Trophoblast cell (in vitro differentiated cells and primary cell): Measurements from ENCODE around the gene ASF1B.

Source experiments
- DNase-seq, 2 donors: peaks; one replicate each; pipeline ENCODE4 v3.0.0-alpha.2; 2016
- H2AFZ ChIP-seq: 2 replicates; pipeline ENCODE4 v1.6.1; 2013; ENCODE audit warnings: low read length, moderate library complexity, mild to moderate bottlenecking; ENCODE audit not compliant: insufficient read depth, poor library complexity
- H2AK5ac ChIP-seq: 2 replicates; pipeline ENCODE4 v1.6.1; 2013; ENCODE audit warnings: mild to moderate bottlenecking, low read length
- H2BK120ac ChIP-seq: 2 replicates; pipeline ENCODE4 v1.6.1; 2013; ENCODE audit warnings: low read length, mild to moderate bottlenecking, moderate library complexity; ENCODE audit not compliant: insufficient read depth, poor library complexity
- H2BK12ac ChIP-seq: 2 replicates; pipeline ENCODE4 v1.6.1; 2013; ENCODE audit warnings: mild to moderate bottlenecking, low read length, moderate library complexity
- H2BK5ac ChIP-seq: 2 replicates; pipeline ENCODE4 v1.6.1; 2013; ENCODE audit warnings: low read length, low read depth, moderate library complexity, mild to moderate bottlenecking; ENCODE audit not compliant: poor library complexity
- H3K14ac ChIP-seq: 2 replicates; pipeline ENCODE4 v1.6.1; 2013; ENCODE audit warnings: mild to moderate bottlenecking, low read length
- H3K18ac ChIP-seq: 2 replicates; pipeline ENCODE4 v1.6.1; 2013; ENCODE audit warnings: mild to moderate bottlenecking, low read length
- H3K23ac ChIP-seq: 2 replicates; pipeline ENCODE4 v1.6.1; 2013; ENCODE audit warnings: low read length
- H3K27ac ChIP-seq: 2 replicates; pipeline ENCODE4 v1.5.1; 2013; ENCODE audit warnings: low read depth, mild to moderate bottlenecking, inconsistent platforms, low read length, moderate library complexity
- H3K27me3 ChIP-seq: 2 replicates; pipeline ENCODE4 v1.6.1; 2013; ENCODE audit warnings: inconsistent platforms, mild to moderate bottlenecking, low read length, moderate library complexity; ENCODE audit not compliant: insufficient read depth
- H3K36me3 ChIP-seq, 2 experiments: 1 replicate in 1 of 2; 2 replicates in 1 of 2; pipeline ENCODE4 v1.6.1; 2013; ENCODE audit warnings: low read length in 2 of 2, mild to moderate bottlenecking in 2 of 2, moderate library complexity in 1 of 2; ENCODE audit not compliant: insufficient read depth in 2 of 2, control insufficient read depth in 1 of 2
- H3K4ac ChIP-seq: 2 replicates; pipeline ENCODE4 v1.6.1; 2013; ENCODE audit warnings: low read depth, mild to moderate bottlenecking, low read length, moderate library complexity
- H3K4me1 ChIP-seq, 2 experiments: 1 replicate in 1 of 2; 2 replicates in 1 of 2; pipeline ENCODE4 v1.6.1; 2013; ENCODE audit warnings: low read length in 2 of 2, mild to moderate bottlenecking in 2 of 2, moderate library complexity in 1 of 2; ENCODE audit not compliant: insufficient read depth in 2 of 2, control insufficient read depth in 1 of 2
- H3K4me2 ChIP-seq: 2 replicates; pipeline ENCODE4 v1.6.1; 2013; ENCODE audit warnings: inconsistent platforms, mild to moderate bottlenecking, low read length, moderate library complexity
- H3K4me3 ChIP-seq: 2 replicates; pipeline ENCODE4 v1.5.1; 2013; ENCODE audit warnings: mild to moderate bottlenecking, low read depth, low read length, inconsistent platforms
- H3K79me1 ChIP-seq: one replicate; pipeline ENCODE4 v1.6.1; 2013; ENCODE audit warnings: low read length
- H3K79me2 ChIP-seq: 2 replicates; pipeline ENCODE4 v1.6.1; 2013; ENCODE audit warnings: low read length, mild to moderate bottlenecking; ENCODE audit not compliant: control insufficient read depth, insufficient read depth, poor library complexity
- H3K9ac ChIP-seq: 2 replicates; pipeline ENCODE4 v1.6.1; 2013; ENCODE audit warnings: mild to moderate bottlenecking, low read length
- H3K9me3 ChIP-seq: 2 replicates; pipeline ENCODE4 v1.6.1; 2013; ENCODE audit warnings: low read depth, mild to moderate bottlenecking, control low read depth, inconsistent platforms, low read length; ENCODE audit not compliant: insufficient read depth
- H4K12ac ChIP-seq: 2 replicates; pipeline ENCODE4 v1.6.1; 2013; ENCODE audit warnings: low read depth, mild to moderate bottlenecking, low read length, moderate library complexity
- H4K8ac ChIP-seq: 2 replicates; pipeline ENCODE4 v1.6.1; 2013; ENCODE audit warnings: low read depth, mild to moderate bottlenecking, low read length, moderate library complexity
- H4K91ac ChIP-seq: one replicate; pipeline ENCODE4 v1.6.1; 2013; ENCODE audit warnings: low read depth, mild to moderate bottlenecking, low read length, moderate library complexity
- WGBS: extraction: QIAGEN DNeasy Blood & Tissue Kit; methylation state at CpG from one replicate; pipeline ENCODE4 v1.1.7; 2013; ENCODE audit warnings: missing lambda C conversion rate; ENCODE audit not compliant: insufficient read length, insufficient coverage; ENCODE audit errors: extremely low coverage; 5-methylcytosine and 5-hydroxymethylcytosine counted together

ASF1B gene

DNA sequence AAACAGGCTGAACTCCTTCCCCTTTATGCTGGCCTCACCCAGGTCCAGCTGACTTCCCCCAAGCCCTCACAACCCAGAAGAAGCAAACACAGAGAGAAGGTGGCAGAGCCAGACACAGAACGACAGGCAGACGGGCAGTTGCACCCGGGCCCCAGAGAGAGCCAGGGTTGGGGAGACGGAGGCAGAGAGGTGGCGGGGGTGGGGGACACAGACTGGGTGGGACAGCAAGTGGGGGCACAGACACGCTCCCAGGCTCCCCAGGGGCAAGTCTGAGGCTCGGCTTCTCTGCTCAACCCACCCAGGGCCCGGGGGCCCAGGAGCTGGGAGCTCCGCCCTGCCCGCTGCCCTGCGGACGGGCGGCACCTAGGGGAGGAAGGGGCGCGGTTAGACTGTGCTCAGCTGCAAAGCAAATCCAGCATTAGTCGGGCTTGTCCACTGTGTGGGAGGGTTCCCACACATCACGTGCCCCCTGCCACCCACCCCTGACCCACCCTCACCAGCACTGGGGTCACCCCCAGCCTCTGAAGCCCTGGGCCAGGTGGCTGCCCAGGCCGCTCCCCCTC is 31.3 kb upstream of the ASF1B start:
- Histone ChIP-seq H2BK5ac (no peak overlapping the region), H3K27ac (no peak overlapping the region), H3K79me2 (no peaks in the 10 kb centered on the region), H3K36me3 (peaks cover 7 to 13% of the 10 kb centered on the region in 2 experiments), H4K8ac (no peak overlapping the region), H2AFZ (no peak overlapping the region), H3K4me1 (no peaks in the 10 kb centered on the region), H3K4ac (no peak overlapping the region), H3K4me3 (no peak overlapping the region), H4K12ac (no peak overlapping the region), H2AK5ac (no peak overlapping the region), H2BK12ac (no peak overlapping the region), H3K4me2 (no peak overlapping the region), H3K79me1 (no peaks in the 10 kb centered on the region), H3K14ac (no peak overlapping the region), H3K9ac (no peak overlapping the region), H3K9me3 (peaks cover under 1% of the 10 kb centered on the region), H4K91ac (no peak overlapping the region), H3K18ac (no peak overlapping the region), H3K27me3 (no peaks in the 10 kb centered on the region), H3K23ac (no peak overlapping the region), H2BK120ac (no peak overlapping the region)
- DNase-seq: no peak
- WGBS: no CpG with 5 or more reads among the region's 18 CpGs

GRCh38 chr19:14166999-14167575 is 30.7 kb upstream of the ASF1B start:
- H3K36me3 ChIP-seq: peaks cover 7 to 14% of the 10 kb centered on the region in 2 experiments
- no peak overlapping the region for H2BK5ac ChIP-seq
- no peak overlapping the region for H2AK5ac ChIP-seq
- no peak overlapping the region for H3K18ac ChIP-seq
- DNase-seq: no peak
- no peaks in the 10 kb centered on the region for H3K79me2 ChIP-seq
- no peak overlapping the region for H2BK12ac ChIP-seq
- no peak overlapping the region for H3K9ac ChIP-seq
- no peak overlapping the region for H4K8ac ChIP-seq
- no peak overlapping the region for H3K27ac ChIP-seq
- no peak overlapping the region for H2AFZ ChIP-seq
- no peak overlapping the region for H2BK120ac ChIP-seq
- H3K27me3 ChIP-seq: no peaks in the 10 kb centered on the region
- H4K91ac ChIP-seq: no peak overlapping the region
- H3K23ac ChIP-seq: no peak overlapping the region
- no peak overlapping the region for H3K14ac ChIP-seq
- H3K4ac ChIP-seq: no peak overlapping the region
- no peaks in the 10 kb centered on the region for H3K4me1 ChIP-seq
- H4K12ac ChIP-seq: no peak overlapping the region
- no CpG with 5 or more reads among the region's 12 CpGs for WGBS
- no peaks in the 10 kb centered on the region for H3K79me1 ChIP-seq
- H3K4me3 ChIP-seq: no peak overlapping the region
- H3K9me3 ChIP-seq: peaks cover 3% of the 10 kb centered on the region
- H3K4me2 ChIP-seq: no peak overlapping the region

GRCh38 chr19:14165990-14166830 is 29.8 kb upstream of the ASF1B start:
- no peak overlapping the region for H2AK5ac ChIP-seq
- H2AFZ ChIP-seq: no peak overlapping the region
- WGBS: no CpG with 5 or more reads among the region's 20 CpGs
- H2BK12ac ChIP-seq: no peak overlapping the region
- H3K79me2 ChIP-seq: no peaks in the 10 kb centered on the region
- no peak overlapping the region for H3K18ac ChIP-seq
- no peaks in the 10 kb centered on the region for H3K79me1 ChIP-seq
- no peak overlapping the region for H3K14ac ChIP-seq
- DNase-seq: no peak
- H3K36me3 ChIP-seq: peaks cover 7 to 14% of the 10 kb centered on the region in 2 experiments
- H3K4me2 ChIP-seq: no peak overlapping the region
- no peak overlapping the region for H2BK5ac ChIP-seq
- peaks cover 3% of the 10 kb centered on the region for H3K9me3 ChIP-seq
- H3K4me1 ChIP-seq: no peaks in the 10 kb centered on the region
- H3K27me3 ChIP-seq: no peaks in the 10 kb centered on the region
- no peak overlapping the region for H4K8ac ChIP-seq
- no peak overlapping the region for H3K9ac ChIP-seq
- H4K12ac ChIP-seq: no peak overlapping the region
- no peak overlapping the region for H3K4me3 ChIP-seq
- H3K23ac ChIP-seq: no peak overlapping the region
- H4K91ac ChIP-seq: no peak overlapping the region
- no peak overlapping the region for H3K4ac ChIP-seq
- H2BK120ac ChIP-seq: no peak overlapping the region
- H3K27ac ChIP-seq: no peak overlapping the region

DNA sequence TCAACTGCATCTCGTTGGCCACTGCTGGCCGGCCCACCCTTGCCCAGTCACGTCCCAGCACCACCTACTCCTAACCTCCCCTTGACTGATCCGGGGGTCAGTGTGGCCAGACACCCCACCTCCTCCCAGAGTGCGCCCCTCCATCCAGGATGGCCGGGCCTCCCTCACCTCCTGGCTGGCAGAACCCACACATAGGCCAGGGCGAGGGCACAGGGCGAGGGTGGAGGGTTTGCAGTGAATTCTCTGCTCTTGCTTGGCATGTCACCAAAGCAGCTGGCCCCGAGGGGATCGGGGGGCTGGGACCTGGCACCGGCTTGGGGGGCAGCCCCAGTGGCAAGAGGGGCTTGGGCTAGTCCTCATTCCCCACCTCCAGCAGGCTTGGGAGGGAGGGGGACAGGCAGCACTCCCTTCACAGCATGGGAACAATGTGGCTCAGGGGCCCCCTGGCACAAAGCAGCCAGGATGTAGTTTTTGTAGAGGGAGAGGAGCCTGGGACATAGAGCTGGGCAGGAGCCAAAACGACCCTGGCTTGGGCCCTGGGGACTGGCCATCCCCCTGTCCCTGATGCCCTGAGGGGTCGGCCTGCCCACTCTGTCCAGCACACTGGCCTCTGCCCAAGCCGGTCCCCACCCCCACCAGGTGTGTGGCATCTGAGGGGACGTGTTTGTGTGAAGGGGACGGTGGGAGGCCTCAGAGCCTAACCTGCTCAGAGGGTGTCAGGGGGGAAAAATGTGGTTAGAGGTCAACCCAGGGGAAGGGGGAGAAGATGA is 28.5 kb upstream of the ASF1B start:
- no CpG with 5 or more reads among the region's 16 CpGs for WGBS
- H2BK120ac ChIP-seq: no peak overlapping the region
- no peaks in the 10 kb centered on the region for H3K27me3 ChIP-seq
- no peak overlapping the region for H2BK12ac ChIP-seq
- H3K4me1 ChIP-seq: no peaks in the 10 kb centered on the region
- H3K36me3 ChIP-seq: peaks cover 4 to 7% of the 10 kb centered on the region in 2 experiments
- H3K79me1 ChIP-seq: no peaks in the 10 kb centered on the region
- H4K12ac ChIP-seq: no peak overlapping the region
- H2BK5ac ChIP-seq: no peak overlapping the region
- H3K18ac ChIP-seq: no peak overlapping the region
- DNase-seq: no peak
- no peak overlapping the region for H4K8ac ChIP-seq
- H3K4ac ChIP-seq: no peak overlapping the region
- H3K23ac ChIP-seq: no peak overlapping the region
- no peak overlapping the region for H4K91ac ChIP-seq
- peaks cover 3% of the 10 kb centered on the region for H3K9me3 ChIP-seq
- no peak overlapping the region for H3K27ac ChIP-seq
- H3K9ac ChIP-seq: no peak overlapping the region
- no peak overlapping the region for H3K4me3 ChIP-seq
- H2AFZ ChIP-seq: no peak overlapping the region
- no peak overlapping the region for H2AK5ac ChIP-seq
- no peak overlapping the region for H3K14ac ChIP-seq
- H3K4me2 ChIP-seq: no peak overlapping the region
- no peaks in the 10 kb centered on the region for H3K79me2 ChIP-seq
